Activated CD8-positive, alpha-beta memory T cell treated with anti-CD3 and anti-CD28 coated beads, Interleukin-2, amount 50 U/mL, for 24 hours (primary cell): ENCODE measurements around the gene PDRG1.
"Not testable (repeated sequence)": the region's sequence is repeated elsewhere in the genome, so short reads cannot be mapped to it uniquely, and the experiment has no call there.

ENCODE experiments used
- DNase-seq: peaks from one replicate; pipeline ENCODE4 v3.0.0-alpha.2; 2020; ENCODE audit errors: extremely low read depth

Gene PDRG1

GRCh38 chr20:31966991-31967655, 15.3 kb upstream of the PDRG1 start:
- DNase-seq, result no peak

- no peak for DNase-seq
Observed at GRCh38 chr20:31963889-31964288, 12.0 kb upstream of the PDRG1 start.

GRCh38 chr20:31962761-31963160, 10.9 kb upstream of the PDRG1 start:
- no peak for DNase-seq

GRCh38 chr20:31956556-31957526, 5.0 kb upstream of the PDRG1 start:
- DNase-seq, result no peak

GRCh38 chr20:31954500-31954899, 2.7 kb upstream of the PDRG1 start:
- DNase-seq, result no peak

GRCh38 chr20:31953556-31954148, 1.8 kb upstream of the PDRG1 start:
- no peak for DNase-seq

GRCh38 chr20:31951203-31951529, 680 bp downstream of the PDRG1 start:
- DNase-seq, result no peak

- no peak for DNase-seq
Observed at GRCh38 chr20:31949877-31950646, 1.8 kb downstream of the PDRG1 start.

GRCh38 chr20:31948008-31948407, 3.8 kb downstream of the PDRG1 start:
- no peak for DNase-seq

GRCh38 chr20:31945785-31946184, 6.1 kb downstream of the PDRG1 start:
- no peak for DNase-seq

GRCh38 chr20:31945319-31945718, 6.5 kb downstream of the PDRG1 start:
- DNase-seq, result no peak

- no peak for DNase-seq
Observed at GRCh38 chr20:31943052-31943471, 8.8 kb downstream of the PDRG1 start.

GRCh38 chr20:31939661-31940060, 12.2 kb downstream of the PDRG1 start:
- DNase-seq, result no peak

GRCh38 chr20:31937820-31938219, 14.0 kb downstream of the PDRG1 start:
- DNase-seq, result no peak

- DNase-seq, result no peak
Observed at GRCh38 chr20:31936420-31936819, 15.4 kb downstream of the PDRG1 start.

- DNase-seq, result no peak
Observed at GRCh38 chr20:31934968-31935764, 16.7 kb downstream of the PDRG1 start.

GRCh38 chr20:31934491-31934890, 17.4 kb downstream of the PDRG1 start:
- no peak for DNase-seq

- DNase-seq, result no peak
Observed at GRCh38 chr20:31933698-31934097, 18.1 kb downstream of the PDRG1 start.

- DNase-seq, result no peak
Observed at GRCh38 chr20:31930779-31931178, 21.1 kb downstream of the PDRG1 start.

- DNase-seq, result not testable (repeated sequence)
Observed at GRCh38 chr20:31929631-31930030, 22.2 kb downstream of the PDRG1 start.

GRCh38 chr20:31927627-31928159, 24.2 kb downstream of the PDRG1 start:
- no peak for DNase-seq
